T-helper 2 cell treated with Interferon-gamma antibody and Interleukin-4, amounts not matched to agents 5 μg/mL and 100 μg/mL, for 36 hours (primary cell): ENCODE measurements around the gene BHLHA9.
"Not testable (repeated sequence)": the region's sequence is repeated elsewhere in the genome, so short reads cannot be mapped to it uniquely, and the experiment has no call there.

ENCODE experiments used
- DNase-seq: peaks from one replicate; pipeline ENCODE4 v3.0.0; 2021; ENCODE audit warnings: low spot score
- H3K27ac Mint-ChIP-seq: one replicate; pipeline ENCODE4 v1.8.0; 2021; ENCODE audit warnings: mild to moderate bottlenecking, mixed read lengths
- H3K27me3 Mint-ChIP-seq: one replicate; pipeline ENCODE4 v1.8.0; 2021; ENCODE audit warnings: low read depth, mixed read lengths
- H3K36me3 Mint-ChIP-seq: one replicate; pipeline ENCODE4 v1.8.0; 2021; ENCODE audit warnings: low read depth, mixed read lengths
- H3K4me1 Mint-ChIP-seq: one replicate; pipeline ENCODE4 v1.8.0; 2021; ENCODE audit warnings: low read depth, mixed read lengths
- H3K4me3 Mint-ChIP-seq: one replicate; pipeline ENCODE4 v1.8.0; 2022; ENCODE audit warnings: mild to moderate bottlenecking, moderate library complexity, mixed read lengths
- H3K9me3 Mint-ChIP-seq: one replicate; pipeline ENCODE4 v1.8.0; 2021; ENCODE audit warnings: mixed read lengths

The BHLHA9 gene

GRCh38 chr17:1299552-1300370 lies 29.5 kb downstream of the BHLHA9 start:
- Mint-ChIP-seq H3K4me1 (peaks cover 29% of the 10 kb centered on the region), H3K4me3 (no peak overlapping the region), H3K36me3 (no peaks in the 10 kb centered on the region), H3K27me3 (peaks cover 17% of the 10 kb centered on the region), H3K27ac (no peak overlapping the region), H3K9me3 (no peaks in the 10 kb centered on the region)
- DNase-seq, result no peak

GRCh38 chr17:1300371-1300905 lies 30.2 kb downstream of the BHLHA9 start:
- H3K9me3 Mint-ChIP-seq, result no peaks in the 10 kb centered on the region
- no peak for DNase-seq
- peaks cover 17% of the 10 kb centered on the region for H3K27me3 Mint-ChIP-seq
- no peak overlapping the region for H3K27ac Mint-ChIP-seq
- H3K4me3 Mint-ChIP-seq, result no peak overlapping the region
- peaks cover 22% of the 10 kb centered on the region for H3K4me1 Mint-ChIP-seq
- no peaks in the 10 kb centered on the region for H3K36me3 Mint-ChIP-seq

- DNase-seq, result no peak
- peaks cover 17% of the 10 kb centered on the region for H3K27me3 Mint-ChIP-seq
- H3K36me3 Mint-ChIP-seq, result no peaks in the 10 kb centered on the region
- H3K9me3 Mint-ChIP-seq, result no peaks in the 10 kb centered on the region
- H3K27ac Mint-ChIP-seq, result no peak overlapping the region
- H3K4me1 Mint-ChIP-seq, result peaks cover 16% of the 10 kb centered on the region
- no peak overlapping the region for H3K4me3 Mint-ChIP-seq
Measured at GRCh38 chr17:1301546-1301945, 31.3 kb downstream of the BHLHA9 start.

- H3K36me3 Mint-ChIP-seq, result no peaks in the 10 kb centered on the region
- H3K27me3 Mint-ChIP-seq, result peaks cover 13% of the 10 kb centered on the region
- H3K9me3 Mint-ChIP-seq, result no peaks in the 10 kb centered on the region
- H3K4me1 Mint-ChIP-seq, result peaks cover 13% of the 10 kb centered on the region
- DNase-seq, result no peak
- no peak overlapping the region for H3K4me3 Mint-ChIP-seq
- no peak overlapping the region for H3K27ac Mint-ChIP-seq
Measured at GRCh38 chr17:1302761-1303160, 32.5 kb downstream of the BHLHA9 start.

GRCh38 chr17:1304522-1304921 lies 34.3 kb downstream of the BHLHA9 start:
- Mint-ChIP-seq H3K4me1 (no peaks in the 10 kb centered on the region), H3K4me3 (no peak overlapping the region), H3K27ac (no peak overlapping the region), H3K36me3 (no peaks in the 10 kb centered on the region), H3K9me3 (no peaks in the 10 kb centered on the region), H3K27me3 (peaks cover 3% of the 10 kb centered on the region)
- DNase-seq, result no peak

- no peaks in the 10 kb centered on the region for H3K36me3 Mint-ChIP-seq
- no peak overlapping the region for H3K4me3 Mint-ChIP-seq
- no peaks in the 10 kb centered on the region for H3K9me3 Mint-ChIP-seq
- no peak for DNase-seq
- H3K4me1 Mint-ChIP-seq, result no peaks in the 10 kb centered on the region
- H3K27ac Mint-ChIP-seq, result no peak overlapping the region
- H3K27me3 Mint-ChIP-seq, result peaks cover under 1% of the 10 kb centered on the region
Measured at GRCh38 chr17:1304962-1305563, 34.8 kb downstream of the BHLHA9 start.

- not testable (repeated sequence) for H3K4me3 Mint-ChIP-seq, H3K4me1 Mint-ChIP-seq, H3K36me3 Mint-ChIP-seq, H3K27me3 Mint-ChIP-seq, H3K27ac Mint-ChIP-seq, DNase-seq, H3K9me3 Mint-ChIP-seq
Measured at GRCh38 chr17:1307829-1308228, 37.6 kb downstream of the BHLHA9 start.

- Mint-ChIP-seq H3K27me3 (peaks cover 7% of the 10 kb centered on the region), H3K27ac (no peak overlapping the region), H3K4me1 (no peaks in the 10 kb centered on the region), H3K36me3 (no peaks in the 10 kb centered on the region), H3K9me3 (no peaks in the 10 kb centered on the region), H3K4me3 (no peak overlapping the region)
- no peak for DNase-seq
Measured at GRCh38 chr17:1312261-1312870, 42.1 kb downstream of the BHLHA9 start.

GRCh38 chr17:1313270-1314005 lies 43.2 kb downstream of the BHLHA9 start:
- no peaks in the 10 kb centered on the region for H3K4me1 Mint-ChIP-seq
- DNase-seq, result no peak
- H3K9me3 Mint-ChIP-seq, result no peaks in the 10 kb centered on the region
- peaks cover 7% of the 10 kb centered on the region for H3K27me3 Mint-ChIP-seq
- H3K36me3 Mint-ChIP-seq, result no peaks in the 10 kb centered on the region
- no peak overlapping the region for H3K27ac Mint-ChIP-seq
- no peak overlapping the region for H3K4me3 Mint-ChIP-seq

- no peak for DNase-seq
- no peaks in the 10 kb centered on the region for H3K4me1 Mint-ChIP-seq
- no peak overlapping the region for H3K27ac Mint-ChIP-seq
- H3K9me3 Mint-ChIP-seq, result no peaks in the 10 kb centered on the region
- H3K36me3 Mint-ChIP-seq, result no peaks in the 10 kb centered on the region
- no peak overlapping the region for H3K4me3 Mint-ChIP-seq
- H3K27me3 Mint-ChIP-seq, result peaks cover 7% of the 10 kb centered on the region
Measured at GRCh38 chr17:1315409-1315808, 45.2 kb downstream of the BHLHA9 start.

GRCh38 chr17:1315891-1316403 lies 45.7 kb downstream of the BHLHA9 start:
- DNase-seq, result no peak
- H3K27ac Mint-ChIP-seq, result no peak overlapping the region
- H3K36me3 Mint-ChIP-seq, result no peaks in the 10 kb centered on the region
- H3K4me1 Mint-ChIP-seq, result no peaks in the 10 kb centered on the region
- peaks cover 7% of the 10 kb centered on the region for H3K27me3 Mint-ChIP-seq
- H3K9me3 Mint-ChIP-seq, result no peaks in the 10 kb centered on the region
- H3K4me3 Mint-ChIP-seq, result no peak overlapping the region
